A673 (cell line): ENCODE measurements around the gene APOC3.

Experiments
- CTCF ChIP-seq: fragments of 300-800, 200-600 bp; sonication (generic); conservative IDR thresholded peaks from 2 replicates; pipeline ENCODE4 v1.5.1; 2017; ENCODE audit warnings: low read depth, mild to moderate bottlenecking, antibody characterized with exemption, low read length, moderate library complexity, mixed read lengths
- EZH2 ChIP-seq: fragments of 200-600 bp; sonication (generic); IDR thresholded peaks from 2 replicates; pipeline ENCODE4 v1.6.1; 2017; ENCODE audit warnings: borderline replicate concordance, low read depth, mild to moderate bottlenecking, mixed read lengths, antibody characterized with exemption, low read length; ENCODE audit not compliant: poor library complexity, severe bottlenecking

GRCh38 chr11:116797816-116798215 lies 31.9 kb upstream of the APOC3 start:
- TF ChIP-seq CTCF (no peak), EZH2 (no peak)
